ENCODE measurements around the gene RANBP3L.
"Not testable (repeated sequence)": the region's sequence is repeated elsewhere in the genome, so short reads cannot be mapped to it uniquely, and the experiment has no call there.

Gene RANBP3L

DNA sequence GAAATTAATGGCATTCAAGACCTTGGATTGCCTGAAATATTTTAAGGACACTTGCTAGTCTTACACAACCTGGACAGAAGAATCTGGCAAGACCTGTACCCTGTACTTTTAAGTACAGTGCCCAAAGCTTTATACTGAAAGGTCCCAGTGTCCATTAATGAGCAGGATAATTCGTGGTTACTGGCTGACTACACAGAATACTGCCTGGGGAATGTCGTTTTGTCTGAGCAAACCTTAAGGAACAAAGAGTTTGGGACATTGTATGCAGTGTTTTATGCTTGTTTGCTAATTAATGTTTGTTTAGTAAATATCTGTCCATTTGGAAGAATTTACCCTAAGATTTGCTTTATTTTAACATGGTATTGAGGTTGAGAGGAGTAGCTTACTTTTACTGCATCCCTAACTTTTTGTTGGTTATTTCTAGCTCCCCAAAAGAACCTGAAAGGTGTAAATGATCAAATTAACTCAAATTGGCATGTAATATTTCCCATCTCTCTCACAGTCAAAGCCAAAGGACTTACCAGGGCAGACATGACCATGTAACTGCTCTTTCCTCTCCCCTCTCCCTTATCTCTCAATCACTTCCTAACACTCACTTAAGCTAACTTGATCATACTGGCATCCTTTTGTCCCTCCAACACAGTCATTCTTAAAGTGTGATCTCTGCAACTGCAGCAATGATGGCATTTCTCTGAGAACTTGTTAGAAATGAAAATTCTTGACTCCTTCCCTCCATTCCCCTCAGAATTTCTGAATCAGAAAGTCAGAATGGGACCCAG lies 15.7 kb downstream of the RANBP3L start:
- no peak for DNase-seq (ENCODE audit: low read depth in 2 of 3, low spot score in 2 of 3)

DNA sequence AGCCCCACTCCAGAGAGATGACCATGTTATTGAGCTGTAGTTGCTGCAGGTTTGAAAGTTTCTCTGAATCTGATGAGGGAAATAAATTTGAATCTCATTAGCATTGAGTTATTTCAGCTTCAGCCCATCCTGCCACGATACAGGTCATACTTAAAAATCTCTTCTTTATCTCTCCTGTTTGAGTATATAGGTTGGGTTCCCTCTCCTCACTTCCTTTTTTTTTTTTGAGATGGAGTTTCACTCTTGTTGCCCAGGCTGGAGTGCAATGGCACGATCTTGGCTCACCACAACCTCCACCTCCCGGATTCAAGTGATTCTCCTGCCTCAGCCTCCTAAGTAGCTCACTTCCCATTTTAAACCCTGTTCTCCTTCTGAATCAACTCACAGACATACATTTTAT lies 17.9 kb downstream of the RANBP3L start:
- not testable (repeated sequence) for DNase-seq (ENCODE audit: low read depth in 2 of 3, low spot score in 2 of 3)

DNA sequence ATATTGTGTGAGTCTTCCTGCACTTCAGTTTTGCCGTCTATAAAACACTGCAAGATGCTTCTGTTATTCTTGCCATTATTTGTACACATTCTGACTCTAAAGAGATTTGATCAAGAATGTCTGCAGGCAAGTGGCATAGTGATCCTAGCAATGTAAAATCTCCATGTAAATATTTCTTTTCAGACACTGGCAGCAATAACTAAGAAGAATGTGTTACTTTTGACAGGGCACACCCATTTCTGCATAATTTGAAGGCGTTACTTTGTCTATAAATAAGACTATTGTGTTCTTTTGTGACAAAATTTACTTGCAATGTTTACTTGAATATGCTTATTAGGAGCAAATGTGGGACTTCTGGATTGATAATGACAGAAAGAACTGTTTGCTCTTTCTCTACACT lies 20.1 kb downstream of the RANBP3L start:
- no peak for DNase-seq (ENCODE audit: low read depth in 2 of 3, low spot score in 2 of 3)

DNA sequence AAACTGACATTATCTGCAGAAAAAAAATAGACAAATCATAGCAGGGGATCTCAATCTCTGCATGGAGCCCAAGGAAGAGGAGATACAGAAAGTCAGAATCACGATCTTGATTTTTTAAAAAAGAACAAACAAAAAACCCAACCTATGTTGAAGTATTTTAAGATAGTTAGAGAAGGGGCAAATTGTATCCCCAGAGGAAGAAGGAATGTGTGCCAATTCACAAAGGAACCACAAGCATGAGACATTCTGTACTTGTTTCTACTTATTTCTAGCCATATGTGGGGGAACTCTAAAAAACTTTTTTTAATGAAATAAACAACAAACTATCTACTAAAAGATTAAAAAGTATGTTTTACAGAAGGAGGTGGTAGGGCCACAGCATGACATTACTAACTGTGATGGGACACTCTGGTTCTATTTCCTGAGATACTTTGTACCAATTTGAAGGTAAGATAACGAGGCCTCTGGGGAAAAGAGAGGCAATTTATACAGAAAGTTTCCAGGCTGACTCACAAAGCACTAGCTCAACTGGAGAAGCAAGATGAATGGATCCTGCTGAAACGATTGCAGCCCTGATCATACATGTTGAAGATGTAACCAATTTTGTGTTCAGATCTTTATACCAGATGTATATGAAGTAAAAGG lies 22.5 kb downstream of the RANBP3L start:
- DNase-seq (ENCODE audit: low read depth in 2 of 3, low spot score in 2 of 3): no peak

DNA sequence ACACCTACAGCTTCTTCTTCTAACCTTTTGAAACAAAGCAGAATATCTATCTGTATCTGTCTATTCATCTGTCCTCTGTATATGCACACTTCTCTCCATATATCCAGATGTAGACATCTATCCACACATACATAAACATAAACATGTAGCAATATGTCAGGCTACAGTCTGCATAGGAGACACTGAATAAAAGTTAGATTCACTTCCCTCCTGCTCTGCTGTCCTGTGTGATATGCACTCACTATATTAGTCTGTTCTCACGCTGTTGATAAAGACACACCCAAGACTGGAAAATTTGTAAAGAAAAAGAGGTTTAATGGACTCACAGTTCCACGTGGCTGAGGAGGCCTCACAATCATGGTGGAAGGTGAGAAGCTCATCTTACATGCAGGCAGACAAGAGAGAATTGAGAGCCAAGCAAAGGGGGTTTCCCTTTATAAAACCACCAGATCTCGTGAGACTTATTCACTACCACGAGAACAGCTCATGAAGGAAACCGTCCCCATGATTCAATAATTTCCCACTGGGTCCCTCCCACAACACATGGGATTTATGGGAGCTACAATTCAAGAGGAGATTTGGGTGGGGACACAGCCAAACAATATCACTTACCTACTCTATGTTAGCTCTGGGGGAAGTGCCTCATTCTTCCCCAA lies 24.1 kb downstream of the RANBP3L start:
- no peak for DNase-seq (ENCODE audit: low read depth in 2 of 3, low spot score in 2 of 3)

DNA sequence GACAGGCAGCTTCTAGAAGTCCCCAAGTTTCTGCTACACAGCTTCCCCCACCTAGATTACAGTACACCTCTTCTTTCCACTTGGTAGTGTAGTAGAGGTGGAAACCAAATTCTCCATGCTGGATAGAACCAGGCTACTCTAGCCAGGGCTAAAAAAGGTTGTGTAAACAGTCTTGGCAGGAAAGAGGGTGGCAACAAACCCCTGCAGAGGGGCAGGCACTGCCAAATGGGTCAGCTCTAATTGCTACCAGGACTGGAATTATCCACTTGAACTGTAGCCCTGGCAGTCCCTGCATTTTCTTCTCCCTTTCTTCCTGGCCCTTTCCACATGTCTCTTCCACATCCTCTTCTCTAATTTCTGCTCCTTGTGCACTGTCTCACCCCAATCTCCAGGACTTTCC lies 24.8 kb downstream of the RANBP3L start:
- DNase-seq (ENCODE audit: low read depth in 2 of 3, low spot score in 2 of 3): no peak

DNA sequence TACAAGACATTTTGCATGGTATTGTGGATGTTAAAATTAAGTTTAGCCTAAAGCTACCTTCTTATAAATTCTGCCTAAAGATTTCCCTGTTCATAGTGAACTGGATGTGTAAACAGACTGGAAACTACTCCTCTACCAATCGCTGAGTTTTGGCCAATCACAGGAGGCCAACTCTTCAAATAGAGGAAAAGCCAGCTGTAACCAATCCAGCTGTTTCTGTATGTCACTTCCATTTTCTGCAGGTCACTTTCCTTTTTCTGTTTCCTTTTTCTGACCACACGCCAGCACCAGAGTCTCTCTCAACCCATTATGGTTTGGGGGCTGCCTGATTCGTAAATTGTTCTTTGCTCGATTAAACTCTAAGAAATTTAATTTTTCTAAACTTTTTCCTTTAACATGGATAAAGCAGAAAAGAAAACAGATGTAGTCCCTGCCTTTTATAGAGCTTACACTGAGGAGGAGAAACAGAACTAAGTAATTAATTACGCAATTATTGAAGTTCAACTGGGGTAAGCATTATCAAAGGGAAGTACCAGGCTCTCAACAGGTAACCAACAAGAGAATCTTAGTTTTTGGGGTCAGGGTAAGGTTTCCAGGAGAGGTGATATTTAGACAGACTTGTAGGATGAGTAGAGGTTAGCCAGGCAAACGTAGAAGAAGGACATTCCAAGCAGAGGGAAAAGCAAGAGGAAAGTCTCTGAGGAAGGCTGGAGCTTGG lies 27.7 kb downstream of the RANBP3L start:
- DNase-seq (ENCODE audit: low read depth in 2 of 3, low spot score in 2 of 3): no peak

DNA sequence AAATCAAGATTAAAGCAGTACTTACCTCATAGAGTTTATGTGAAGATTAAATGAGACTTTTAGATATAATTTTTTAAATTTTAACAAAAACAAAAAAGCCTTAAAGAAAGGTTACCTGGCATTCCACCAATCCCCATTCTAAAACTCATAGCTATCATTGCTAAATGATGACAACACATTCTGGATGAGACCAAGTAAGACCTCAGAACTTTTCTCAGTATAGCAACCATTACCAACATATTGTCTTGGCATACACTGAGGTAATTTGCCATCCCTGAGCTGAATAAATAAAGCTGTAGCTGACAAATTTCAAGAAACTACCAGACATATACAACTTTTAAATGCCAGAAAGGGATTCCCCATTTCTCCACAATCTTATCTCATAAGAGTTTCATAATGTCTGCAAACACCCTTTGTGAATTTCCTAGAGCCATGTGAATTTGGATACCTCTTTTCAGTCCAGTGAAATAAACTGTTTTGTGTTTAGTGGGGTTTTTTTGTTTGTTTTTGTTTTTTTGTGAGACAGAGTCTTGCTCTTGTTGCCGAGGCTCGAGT lies 29.5 kb downstream of the RANBP3L start:
- no peak for DNase-seq (ENCODE audit: low read depth in 2 of 3, low spot score in 2 of 3)

DNA sequence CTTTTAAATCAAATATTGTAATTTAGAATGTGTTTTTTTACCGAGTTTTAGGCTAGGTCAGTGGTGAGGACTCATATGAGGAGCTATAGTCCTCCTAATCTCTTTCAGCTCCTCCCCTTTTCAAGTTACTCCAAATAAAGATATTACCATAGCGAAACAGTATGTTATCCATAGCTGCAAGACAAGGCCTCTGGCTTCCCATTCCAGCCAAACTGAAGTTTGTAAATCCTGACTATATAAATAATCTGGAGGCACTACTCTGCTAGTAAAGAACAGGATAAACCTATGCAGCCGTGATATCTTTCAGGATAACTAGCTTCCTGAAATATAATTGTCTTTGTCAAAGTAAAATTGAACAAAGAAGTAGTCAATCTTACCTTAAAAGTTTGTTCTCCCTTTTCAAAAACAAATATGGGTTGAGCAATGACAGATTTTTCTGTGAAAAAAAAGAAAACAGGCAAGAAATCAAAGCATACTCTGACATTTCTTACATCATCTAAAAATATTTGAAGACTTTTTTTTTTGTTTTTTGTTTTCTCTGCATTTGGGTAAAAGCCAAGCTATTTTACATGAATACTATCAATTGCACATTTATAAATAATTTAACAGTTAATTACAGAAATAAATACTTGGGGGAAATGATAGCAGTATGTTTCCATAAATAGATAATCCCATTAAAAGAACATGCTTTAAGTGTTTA lies 30.7 kb downstream of the RANBP3L start:
- no peak for DNase-seq (ENCODE audit: low read depth in 2 of 3, low spot score in 2 of 3)

DNA sequence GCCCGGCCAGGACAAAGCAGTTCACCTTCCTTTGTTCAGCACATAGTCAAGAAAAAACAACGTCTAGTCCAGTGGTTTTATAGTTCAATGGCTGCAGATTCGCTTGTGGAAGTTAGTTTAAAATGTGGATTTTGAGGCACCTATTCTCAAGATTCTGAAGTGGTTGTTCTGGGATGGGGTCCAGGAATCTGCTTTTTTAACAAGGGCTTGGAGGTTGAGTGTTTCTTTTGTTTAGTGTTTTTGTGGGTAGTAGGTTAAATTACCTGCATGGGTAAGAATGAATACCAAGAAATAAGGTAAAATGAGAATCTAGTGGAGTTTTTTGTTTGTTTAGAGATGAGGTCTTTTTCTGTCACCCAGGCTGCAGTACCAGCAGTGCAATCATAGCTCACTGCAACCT lies 31.5 kb downstream of the RANBP3L start:
- DNase-seq (ENCODE audit: low read depth in 2 of 3, low spot score in 2 of 3): no peak

DNA sequence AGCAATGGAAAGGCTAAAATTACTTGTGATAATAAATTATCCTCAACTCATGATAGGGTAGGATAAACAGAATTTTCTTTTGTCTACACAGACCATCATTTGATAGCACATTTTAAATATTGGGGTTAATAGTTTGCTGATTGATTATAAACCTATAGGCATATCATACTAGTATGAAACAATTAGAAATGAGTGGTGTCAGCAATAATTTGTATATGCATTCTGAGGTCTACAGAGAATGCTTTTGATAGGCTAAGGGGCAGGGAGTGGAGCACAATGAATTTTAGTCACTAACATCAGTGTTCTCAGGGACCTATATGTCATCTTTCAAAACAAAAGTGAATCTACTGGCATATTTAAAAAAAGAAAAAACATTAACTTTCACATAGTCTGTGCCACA lies 32.2 kb downstream of the RANBP3L start:
- DNase-seq (ENCODE audit: low read depth in 2 of 3, low spot score in 2 of 3): no peak

DNA sequence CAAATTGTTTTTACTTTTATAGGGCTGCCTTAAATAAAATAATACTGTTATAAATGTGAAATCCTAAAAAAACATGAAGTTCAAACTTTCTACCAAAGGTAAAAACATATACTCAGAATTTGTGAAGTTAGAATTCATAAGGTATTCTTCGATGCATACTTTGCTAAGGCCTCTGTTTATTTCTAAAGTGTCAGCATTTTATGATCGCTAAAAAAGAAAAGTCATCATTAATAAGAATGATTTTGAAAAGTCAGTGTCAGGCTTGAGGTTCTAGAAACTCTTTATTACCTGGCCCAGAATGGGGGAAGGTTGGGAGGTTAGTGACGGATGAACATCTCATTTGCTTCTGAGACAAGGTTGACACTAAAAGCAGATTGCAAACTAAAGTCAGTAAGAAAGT lies 33.8 kb downstream of the RANBP3L start:
- no peak for DNase-seq (ENCODE audit: low read depth in 2 of 3, low spot score in 2 of 3)

DNA sequence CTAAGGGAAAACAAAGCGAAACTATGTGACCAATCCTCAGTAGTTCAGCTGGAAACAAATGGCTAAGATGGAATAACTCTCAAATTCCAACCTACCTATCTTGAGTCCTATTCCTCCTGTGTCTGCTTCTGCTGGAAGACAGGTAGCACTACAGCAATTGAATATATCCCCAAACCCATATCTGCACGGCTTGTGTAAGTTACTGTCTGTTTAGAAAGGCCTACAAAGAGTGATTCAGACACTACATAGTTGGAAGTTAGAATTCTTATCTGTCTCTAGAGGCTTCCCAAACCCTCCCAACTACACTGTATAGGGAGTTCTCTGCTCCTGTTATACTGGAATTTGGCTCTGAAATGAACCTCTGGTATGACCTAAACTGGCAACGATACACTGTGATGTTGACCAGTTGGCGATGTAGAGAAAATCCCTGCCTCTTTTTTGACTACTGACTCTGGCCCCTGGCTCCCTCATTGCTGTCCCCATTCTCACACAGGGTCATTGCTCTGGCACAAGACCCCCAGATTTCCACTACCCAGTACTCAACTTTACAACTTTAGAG lies 37.4 kb downstream of the RANBP3L start:
- DNase-seq (ENCODE audit: low read depth in 2 of 3, low spot score in 2 of 3): no peak

DNA sequence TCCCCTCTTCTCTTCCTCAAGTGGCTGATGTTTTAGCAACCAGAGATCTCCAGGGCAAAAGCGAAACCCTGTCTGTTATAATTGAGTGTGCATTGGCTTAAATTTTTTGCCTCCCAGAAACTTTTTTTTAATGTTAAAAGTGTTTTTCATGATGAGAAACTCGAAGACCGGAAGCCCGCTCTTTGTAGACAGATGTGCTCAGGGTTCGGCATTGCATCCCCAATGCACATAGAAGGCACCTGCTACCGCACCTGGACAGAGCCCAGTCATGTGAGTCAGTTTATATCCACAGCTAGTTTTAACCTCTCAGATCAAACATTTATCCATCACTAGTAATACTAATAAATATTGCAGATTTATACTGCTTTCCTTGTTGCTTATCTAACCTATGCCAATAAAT lies 40.5 kb downstream of the RANBP3L start:
- DNase-seq (ENCODE audit: low read depth in 2 of 3, low spot score in 2 of 3): no peak

DNA sequence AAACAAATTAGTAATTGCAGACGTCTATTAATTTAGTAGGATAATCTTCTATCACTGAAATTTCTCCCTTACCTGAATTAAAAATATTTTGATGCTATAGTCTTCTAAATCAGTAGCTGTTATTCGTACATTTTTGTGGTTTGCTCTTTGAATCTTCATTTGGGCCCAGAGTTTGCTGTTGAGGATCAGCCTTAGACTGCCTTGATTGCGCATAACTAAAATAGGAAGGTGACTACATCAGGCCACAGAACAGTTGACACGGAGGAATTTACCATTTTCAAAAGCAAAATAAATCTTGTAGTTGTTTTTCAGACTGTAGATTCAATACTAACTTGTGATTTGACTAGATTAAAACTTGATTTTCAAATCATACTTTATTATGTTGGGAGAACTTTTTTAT lies 48.1 kb downstream of the RANBP3L start:
- DNase-seq (ENCODE audit: low read depth in 2 of 3, low spot score in 2 of 3): no peak

DNA sequence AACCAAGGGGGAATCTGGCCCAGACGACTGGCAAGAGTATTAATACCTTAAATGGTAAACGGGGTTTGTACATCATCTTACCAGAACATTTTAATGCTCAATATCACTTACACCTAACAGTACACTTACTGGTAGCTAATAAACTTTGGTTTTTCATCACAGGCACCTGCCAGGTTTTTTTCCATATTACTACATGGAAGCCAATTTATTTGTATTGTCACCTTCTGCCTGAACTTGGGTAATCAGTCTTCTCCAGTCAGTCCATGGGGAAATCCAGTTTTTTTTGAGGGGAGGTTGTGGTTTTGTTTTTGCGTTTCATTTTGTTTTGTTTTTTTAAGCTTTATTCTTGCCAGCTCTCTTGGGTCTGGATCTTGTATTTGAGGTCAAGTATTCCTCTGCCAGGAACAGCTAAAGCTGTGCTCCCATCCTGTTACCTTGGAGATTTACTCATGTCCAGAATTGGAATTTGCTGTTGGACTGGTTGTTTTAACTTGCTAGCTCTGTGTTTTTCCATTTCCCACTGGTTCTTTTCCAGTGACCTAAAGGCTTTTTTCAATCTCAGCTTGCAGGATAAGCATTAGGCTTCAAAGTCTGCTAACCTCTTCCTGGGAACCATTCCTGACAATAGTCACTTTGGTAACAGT lies 48.9 kb downstream of the RANBP3L start:
- DNase-seq (ENCODE audit: low read depth in 2 of 3, low spot score in 2 of 3): no peak

DNA sequence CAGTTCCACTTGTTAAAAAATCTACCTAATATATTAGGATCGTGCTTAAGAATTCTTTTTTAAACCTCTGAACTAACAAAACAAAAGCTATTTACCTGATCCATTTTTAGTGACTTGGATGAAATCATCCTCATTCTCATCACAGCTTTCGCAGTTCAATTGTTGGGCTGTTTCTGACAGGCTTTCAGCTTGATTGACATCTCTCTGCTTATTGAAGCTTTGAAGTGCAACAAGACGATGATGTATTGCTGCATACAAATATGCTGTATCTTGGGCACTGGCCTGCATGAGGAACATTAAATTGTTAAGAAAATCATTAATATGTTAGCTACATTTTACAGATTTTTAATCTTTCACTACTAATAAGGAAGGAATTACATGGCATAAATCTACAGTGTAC lies 50.5 kb downstream of the RANBP3L start:
- DNase-seq (ENCODE audit: low read depth in 2 of 3, low spot score in 2 of 3): no peak

DNA sequence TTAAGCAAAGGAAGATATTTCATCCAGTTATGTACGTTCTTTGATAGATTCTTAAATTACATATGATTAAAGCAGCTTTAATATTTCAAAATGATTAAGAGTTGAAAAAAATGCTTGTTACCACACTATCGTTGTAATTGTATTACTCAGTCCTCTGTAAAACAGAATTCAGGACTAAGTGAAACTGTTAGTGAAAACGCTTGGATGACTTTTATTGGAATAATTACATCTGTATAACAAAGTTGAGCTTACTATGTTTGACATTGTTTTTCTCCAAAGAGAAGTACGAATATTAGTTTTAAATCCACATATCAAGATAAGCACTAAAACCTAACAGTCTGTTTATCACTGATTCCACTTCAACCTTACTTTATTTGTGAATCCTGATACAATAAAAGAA lies 51.3 kb downstream of the RANBP3L start:
- DNase-seq (ENCODE audit: low read depth in 2 of 3, low spot score in 2 of 3): no peak

DNA sequence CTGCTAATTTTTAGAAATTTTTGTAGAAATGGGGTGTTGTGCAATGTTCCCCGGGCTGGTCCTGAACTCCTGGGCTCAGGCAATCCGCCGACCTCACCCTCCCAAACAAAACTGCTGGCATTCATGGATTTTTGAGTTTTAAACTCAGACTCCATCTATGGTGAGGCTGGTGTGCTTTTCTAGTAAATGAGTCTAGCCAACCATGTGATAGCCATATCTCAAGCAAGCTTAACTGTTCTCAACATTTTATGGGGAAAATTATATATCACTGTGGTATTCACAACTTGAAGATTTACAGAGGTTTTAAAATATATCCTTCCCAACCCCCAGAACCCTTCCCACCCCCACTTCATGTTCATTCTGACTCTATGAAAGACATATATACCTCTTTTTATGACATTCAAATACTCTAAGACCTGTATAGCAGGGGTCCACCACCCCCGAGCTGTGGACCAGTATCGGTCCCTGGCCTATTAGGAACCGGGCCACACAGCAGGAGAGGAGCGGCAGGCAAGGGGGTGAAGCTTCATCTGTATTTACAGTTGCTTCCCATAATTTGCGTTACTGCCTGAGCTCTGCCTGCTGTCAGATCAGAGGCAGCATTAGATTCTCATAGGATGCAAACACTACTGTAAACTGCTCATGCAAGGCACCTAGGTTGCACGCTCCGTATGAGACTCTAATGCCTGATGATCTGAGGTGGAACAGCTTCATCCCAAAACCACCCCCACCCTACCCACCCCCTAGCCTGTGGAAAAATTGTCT lies 55.5 kb downstream of the RANBP3L start:
- DNase-seq (ENCODE audit: low read depth in 2 of 3, low spot score in 2 of 3): no peak

Measured in activated CD8-positive, alpha-beta memory T cell treated with anti-CD3 and anti-CD28 coated beads for 48 hours (primary cell).